HT-29 (cell line): ENCODE measurements around the gene TP53RK. TPM values are rescaled to one million over a fixed set of nuclear protein-coding genes. Genes with fewer than 3 reads are reported as not detected.
A peak's percentile ranks its signal among the peaks of the same experiment; 100 is the strongest.

ENCODE experiments used
- DNase-seq: peaks from one replicate; pipeline ENCODE4 v3.0.0-alpha.2; 2015; ENCODE audit warnings: low spot score
- total RNA-seq: library from RNA; depleted of rRNA; stranded (reverse); fragments of >200 nt; shearing (Covaris generic); gene quantifications from 2 replicates; pipeline ENCODE4 v1.2.3, GENCODE V29; 2014

TP53RK gene
- total RNA-seq, 1 experiment from 2014 or later, result 40.2 TPM

- no peak for DNase-seq
Observed at GRCh38 chr20:46665602-46666001, 23.6 kb downstream of the TP53RK start.

GRCh38 chr20:46663531-46663930 lies 25.7 kb downstream of the TP53RK start:
- no peak for DNase-seq

- DNase-seq, result no peak
Observed at GRCh38 chr20:46661659-46662058, 27.6 kb downstream of the TP53RK start.

DNA sequence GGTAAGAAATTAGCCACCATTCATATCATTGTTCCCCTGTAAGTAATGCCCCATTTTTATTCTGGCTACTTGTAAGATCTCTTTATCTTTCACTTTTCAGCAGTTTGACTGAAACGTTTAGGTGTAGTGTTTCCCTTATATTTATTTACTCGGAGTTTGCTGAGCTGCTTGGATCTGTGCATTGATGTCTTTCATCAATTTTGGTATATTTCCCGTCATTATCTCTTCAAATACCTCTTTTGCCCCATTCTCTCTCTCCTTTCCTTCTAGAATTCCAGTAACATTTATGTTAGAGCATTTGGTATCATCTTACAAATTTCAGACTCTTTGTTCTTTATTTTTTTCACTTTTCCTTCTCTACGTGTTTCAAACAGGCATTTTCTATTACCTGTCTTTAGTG lies 28.8 kb downstream of the TP53RK start:
- no peak for DNase-seq

- DNase-seq, result no peak
Observed at GRCh38 chr20:46657618-46658017, 31.6 kb downstream of the TP53RK start.

GRCh38 chr20:46657137-46657536 lies 32.1 kb downstream of the TP53RK start:
- DNase-seq, result no peak

DNA sequence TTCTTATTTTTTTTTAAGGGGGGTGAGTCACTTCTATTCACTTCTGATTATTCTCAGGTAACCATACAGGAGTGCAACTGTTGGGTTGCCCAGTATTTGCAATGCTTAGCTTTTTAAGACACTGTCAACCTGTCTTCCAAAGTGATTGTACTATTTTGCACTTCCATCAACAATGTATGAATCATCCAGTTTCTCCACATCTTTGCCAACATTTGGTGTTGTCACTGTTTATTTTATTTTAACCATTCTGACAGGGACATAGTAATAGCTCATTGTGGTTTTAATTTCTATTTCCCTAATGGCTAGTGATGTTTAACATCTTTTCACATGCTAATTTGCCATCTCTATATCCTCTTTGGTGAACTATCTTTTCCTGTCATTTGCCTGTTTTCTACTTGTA lies 36.5 kb downstream of the TP53RK start:
- DNase-seq, result no peak

- no peak for DNase-seq
Observed at GRCh38 chr20:46651091-46651962, 37.9 kb downstream of the TP53RK start, which contains the start of gene SLC13A3. Gene SLC13A3, minus strand, starts transcription at chr20:46651459. Its CDS starts 38 bp downstream, at chr20:46651421.

DNA sequence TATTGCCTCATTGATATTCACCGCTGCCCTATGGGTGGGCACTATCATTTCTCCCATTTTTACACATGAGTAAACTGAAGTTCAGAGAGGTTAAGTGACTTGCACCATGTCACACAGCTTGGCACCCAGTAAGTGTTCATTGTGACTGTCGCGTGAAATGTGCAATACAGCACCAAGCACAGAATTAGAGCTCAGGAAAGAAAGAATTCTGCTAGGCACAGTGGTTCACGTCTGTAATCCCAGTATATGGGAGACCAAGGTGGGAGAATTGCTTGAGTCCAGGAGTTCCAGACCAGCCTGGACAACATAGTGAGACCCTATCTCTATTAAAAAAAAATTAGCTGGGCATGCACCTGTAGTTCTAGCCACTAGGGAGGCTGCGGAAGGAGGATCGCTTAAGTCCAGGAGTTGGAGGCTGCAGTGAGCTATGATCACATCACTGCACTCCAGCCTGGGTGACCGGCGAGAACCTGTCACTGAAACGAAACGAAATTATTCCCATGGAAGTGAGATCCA lies 38.6 kb downstream of the TP53RK start:
- DNase-seq, result no peak

DNA sequence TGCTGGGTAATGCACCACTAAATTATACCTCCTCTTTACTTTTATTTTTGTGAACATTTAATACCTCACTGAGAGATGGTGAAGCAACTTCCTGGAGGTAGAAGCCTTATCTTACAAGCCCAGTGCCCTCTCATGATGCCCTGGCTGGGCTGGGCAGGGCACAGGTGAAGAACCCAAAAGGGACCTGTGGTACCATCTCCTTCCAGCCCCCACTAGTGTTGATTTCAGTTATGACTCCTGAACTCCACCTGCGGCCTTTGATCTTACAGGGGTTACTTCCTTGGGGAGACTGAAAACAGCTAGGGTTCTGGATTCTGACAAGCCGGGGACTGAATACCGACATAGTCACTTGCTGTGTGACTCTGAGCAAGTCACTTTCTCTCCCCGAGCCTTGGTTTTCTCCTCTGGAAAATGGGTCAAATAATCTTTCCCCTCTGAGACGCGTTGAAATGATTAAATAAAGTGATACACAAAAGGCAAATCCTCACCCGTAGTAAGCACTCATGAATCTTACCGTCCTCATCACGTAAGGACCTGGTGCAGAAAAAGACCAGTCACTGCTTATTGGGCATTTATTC lies 39.2 kb downstream of the TP53RK start:
- DNase-seq, result no peak

- no peak for DNase-seq
Observed at GRCh38 chr20:46649650-46649949, 39.6 kb downstream of the TP53RK start.

- DNase-seq, result peak; percentile 11
Observed at GRCh38 chr20:46648903-46649649, 40.2 kb downstream of the TP53RK start.

GRCh38 chr20:46647469-46647868 lies 41.8 kb downstream of the TP53RK start:
- DNase-seq, result no peak

DNA sequence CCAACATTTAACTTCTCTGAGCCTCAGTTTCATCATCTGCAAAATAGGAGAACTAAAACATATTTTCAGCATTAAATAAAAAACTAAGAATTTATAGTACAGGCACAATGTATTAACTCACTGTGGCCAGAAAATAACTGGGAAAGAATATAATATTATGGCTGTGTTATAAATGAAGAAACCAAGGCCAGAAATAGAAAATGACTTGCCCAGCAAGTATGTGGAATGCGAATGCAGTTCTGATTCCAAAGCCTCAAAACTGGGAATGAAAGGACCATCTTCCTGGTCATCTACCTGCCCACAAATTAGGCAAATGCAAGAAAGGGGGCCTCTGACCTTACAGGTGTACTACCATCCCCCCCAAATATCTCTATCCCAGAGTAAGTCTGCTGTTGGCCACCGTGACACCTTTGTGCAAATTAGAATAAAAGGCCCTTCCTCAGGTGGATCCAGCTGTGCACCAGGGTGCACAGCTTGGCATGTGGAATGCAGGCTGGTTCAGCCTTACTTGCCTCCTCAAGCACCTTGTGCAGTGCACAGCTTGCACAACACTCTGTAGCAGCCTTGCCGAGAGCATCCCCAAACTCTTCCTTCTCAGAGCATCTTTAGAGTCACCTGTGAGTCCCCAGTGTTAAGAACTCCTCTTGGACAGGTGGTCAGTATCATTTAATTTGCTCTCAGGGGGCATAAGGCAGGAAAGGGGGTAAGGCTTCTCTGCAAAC lies 42.4 kb downstream of the TP53RK start:
- no peak for DNase-seq

- DNase-seq, result no peak
Observed at GRCh38 chr20:46646122-46646521, 43.1 kb downstream of the TP53RK start.

- no peak for DNase-seq
Observed at GRCh38 chr20:46644733-46645132, 44.5 kb downstream of the TP53RK start.

GRCh38 chr20:46644160-46644559 lies 45.1 kb downstream of the TP53RK start:
- DNase-seq, result no peak

DNA sequence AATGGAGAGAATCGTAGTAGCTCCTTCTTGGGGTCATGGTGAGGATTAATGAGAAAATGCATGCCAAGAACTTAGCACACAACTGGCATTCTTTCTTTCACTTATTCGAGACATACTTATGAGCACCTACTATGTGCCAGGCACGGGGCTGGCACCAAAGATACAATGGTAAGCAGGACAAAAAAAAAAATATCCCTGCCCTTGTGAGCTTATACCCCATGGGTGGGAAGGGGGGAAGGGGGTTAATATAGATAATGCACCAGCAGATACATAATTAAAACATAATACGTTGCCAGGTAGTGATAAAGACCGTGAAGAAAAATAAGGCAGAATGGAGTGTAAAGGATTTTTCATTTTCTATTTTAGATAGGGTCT lies 46.3 kb downstream of the TP53RK start:
- DNase-seq, result no peak

- DNase-seq, result no peak
Observed at GRCh38 chr20:46642265-46642968, 46.8 kb downstream of the TP53RK start.

DNA sequence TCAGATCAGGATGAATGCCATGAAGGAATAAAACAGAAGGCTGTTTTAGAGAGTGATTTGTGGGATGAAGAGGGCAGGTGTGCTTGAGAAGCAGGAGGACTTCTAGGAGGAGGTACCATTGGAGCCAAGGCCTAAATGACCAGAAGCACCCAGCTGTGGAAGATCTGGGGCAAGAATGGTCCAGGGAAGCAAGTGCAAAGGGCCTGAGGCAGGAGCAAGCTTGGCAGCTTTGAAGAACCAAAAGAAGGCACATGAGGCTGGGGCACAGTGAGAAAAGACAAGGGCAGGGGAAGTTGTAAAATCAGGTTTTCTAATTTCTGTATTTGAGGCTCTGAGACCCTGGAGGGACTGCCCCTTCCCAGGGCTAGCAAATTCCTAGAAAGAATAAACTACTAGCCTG lies 47.8 kb downstream of the TP53RK start:
- DNase-seq, result no peak
